ENCODE data around the gene SMIM45.
"Not testable (repeated sequence)": the region's sequence is repeated elsewhere in the genome, so short reads cannot be mapped to it uniquely, and the experiment has no call there.

SMIM45 gene

GRCh38 chr22:41934284-41935014, 17.5 kb upstream of the SMIM45 start:
- DNase-seq (ENCODE audit: low read depth in 3 of 3, low spot score in 1 of 3): no peak

GRCh38 chr22:41935015-41935351, 17.0 kb upstream of the SMIM45 start:
- no peak for DNase-seq (ENCODE audit: low read depth in 3 of 3, low spot score in 1 of 3)

DNA sequence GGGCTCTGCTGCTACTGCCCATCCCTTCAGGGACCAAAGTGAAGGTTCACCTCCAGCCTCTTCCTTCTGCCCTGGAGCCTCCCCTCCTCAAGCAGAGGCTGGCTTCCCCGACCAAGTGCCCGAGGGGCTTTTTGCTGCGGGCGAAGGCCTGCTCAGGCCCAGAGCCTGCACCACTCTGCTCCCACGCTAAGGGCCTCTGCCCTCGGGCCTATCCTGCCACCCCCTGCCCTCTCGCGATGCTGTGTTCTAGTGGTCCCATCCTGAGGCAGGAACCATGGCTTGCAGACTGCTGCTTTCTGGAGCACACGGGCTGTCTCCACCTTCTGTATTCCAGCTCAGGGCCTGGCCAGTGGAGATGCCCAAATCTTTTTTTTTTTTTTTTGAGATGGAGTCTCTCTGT, 16.4 kb upstream of the SMIM45 start:
- no peak for DNase-seq (ENCODE audit: low read depth in 3 of 3, low spot score in 1 of 3)

DNA sequence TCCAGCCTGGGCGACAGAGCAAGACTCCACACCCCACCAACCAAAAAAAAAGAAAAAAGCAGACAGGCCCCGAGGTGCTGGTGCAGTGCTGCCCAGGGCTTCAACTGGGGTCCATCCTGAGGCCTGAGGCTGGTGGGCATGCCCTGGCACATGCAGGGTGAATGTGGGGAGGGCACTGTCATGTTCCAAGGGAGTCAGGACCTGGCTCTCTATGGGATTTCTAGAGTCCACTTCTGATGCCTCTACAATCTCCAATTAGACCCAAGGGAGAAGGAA, 15.1 kb upstream of the SMIM45 start:
- DNase-seq (ENCODE audit: low read depth in 3 of 3, low spot score in 1 of 3): no peak

- peak; percentile 79 to 93 (median 85) for DNase-seq (ENCODE audit: low read depth in 3 of 3, low spot score in 1 of 3)
These were observed 11.7 kb upstream of the SMIM45 start for GRCh38 chr22:41939981-41940831.

GRCh38 chr22:41940832-41941765, 10.9 kb upstream of the SMIM45 start:
- peak; percentile 70 to 81 (median 74) for DNase-seq (ENCODE audit: low read depth in 3 of 3, low spot score in 1 of 3)

- no peak for DNase-seq (ENCODE audit: low read depth in 3 of 3, low spot score in 1 of 3)
These were observed 8.2 kb upstream of the SMIM45 start for GRCh38 chr22:41943661-41944209.

- peak; percentile 57 to 83 (median 62) for DNase-seq (ENCODE audit: low read depth in 3 of 3, low spot score in 1 of 3)
These were observed 5.1 kb upstream of the SMIM45 start, which contains the start of gene CENPM for GRCh38 chr22:41946629-41947423. Gene CENPM, minus strand, starts transcription at chr22:41947152. Its CDS starts 76 bp downstream, at chr22:41947076.

- no peak for DNase-seq (ENCODE audit: low read depth in 3 of 3, low spot score in 1 of 3)
These were observed 4.4 kb upstream of the SMIM45 start for GRCh38 chr22:41947424-41948080.

- DNase-seq (ENCODE audit: low read depth in 3 of 3, low spot score in 1 of 3): no peak
These were observed 3.8 kb upstream of the SMIM45 start for GRCh38 chr22:41948142-41948541.

GRCh38 chr22:41948928-41949296, 3.0 kb upstream of the SMIM45 start:
- not testable (repeated sequence) for DNase-seq (ENCODE audit: low read depth in 3 of 3, low spot score in 1 of 3)

GRCh38 chr22:41949297-41949965, 2.5 kb upstream of the SMIM45 start:
- no peak for DNase-seq (ENCODE audit: low read depth in 3 of 3, low spot score in 1 of 3)

GRCh38 chr22:41952713-41953112, 763 bp downstream of the SMIM45 start:
- DNase-seq (ENCODE audit: low read depth in 3 of 3, low spot score in 1 of 3): no peak

DNA sequence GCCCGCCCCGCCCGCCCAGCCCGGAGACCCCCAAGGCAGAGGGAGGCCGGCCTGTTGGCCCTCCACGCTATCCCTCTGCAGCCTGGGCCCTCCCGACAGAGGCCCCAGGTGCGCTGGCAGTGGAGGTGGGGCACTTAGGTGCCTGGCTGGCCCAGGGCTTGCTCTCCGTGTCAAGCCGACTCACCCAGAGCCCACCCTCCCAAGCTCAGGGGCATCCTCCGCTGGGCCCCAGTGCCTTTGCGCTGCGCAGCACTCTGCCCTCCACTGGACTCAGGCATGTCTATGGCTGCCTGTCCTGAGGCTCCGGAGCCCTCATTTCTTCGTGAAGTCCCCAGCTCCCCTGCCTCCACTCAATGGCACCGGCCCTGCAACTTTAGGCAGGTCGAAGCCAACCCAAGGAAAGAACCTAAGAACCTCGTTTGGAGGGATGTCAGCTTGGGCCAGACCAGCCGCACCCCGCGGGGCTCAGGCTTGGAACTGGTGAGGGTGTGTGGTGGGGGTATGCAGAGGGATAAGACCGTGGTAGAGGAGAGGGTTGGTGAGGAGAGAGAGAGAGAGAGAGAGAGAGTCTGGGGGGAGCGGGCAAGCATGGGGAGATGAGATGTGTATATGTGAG, 6.1 kb downstream of the SMIM45 start:
- DNase-seq (ENCODE audit: low read depth in 3 of 3, low spot score in 1 of 3): no peak

DNA sequence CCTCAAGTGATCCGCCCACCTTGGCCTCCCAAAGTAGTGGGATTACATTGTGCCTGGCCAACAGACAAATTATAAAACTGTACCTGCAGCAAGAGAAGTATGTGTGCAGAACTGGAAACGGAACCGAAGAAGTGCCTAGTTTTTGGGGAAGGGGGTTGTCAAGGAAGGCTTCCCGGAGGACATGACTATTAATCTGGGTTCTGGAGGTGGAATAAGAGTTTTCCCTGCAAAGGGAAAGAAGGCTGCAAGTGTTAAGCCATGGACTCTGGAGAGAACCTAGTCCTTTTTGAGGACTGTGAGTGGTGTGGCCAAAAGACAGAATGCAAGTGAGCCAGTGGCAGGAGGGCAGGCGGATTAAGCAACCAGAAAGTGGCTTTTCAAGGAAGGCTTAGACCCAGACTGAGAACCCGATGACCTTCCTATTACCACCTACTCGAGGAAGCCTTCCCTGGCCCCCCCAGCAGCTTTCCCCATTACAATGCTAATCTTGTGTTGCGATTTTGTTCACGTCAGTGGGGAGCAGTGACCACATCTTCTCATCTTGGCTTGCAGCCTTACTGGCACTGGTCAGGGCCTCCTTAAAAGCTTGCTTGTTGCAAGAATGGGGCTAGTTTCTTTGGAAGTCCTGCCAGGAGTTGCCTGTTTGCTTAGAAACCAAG, 11.6 kb downstream of the SMIM45 start:
- DNase-seq (ENCODE audit: low read depth in 3 of 3, low spot score in 1 of 3): no peak

GRCh38 chr22:41964112-41964491, 12.2 kb downstream of the SMIM45 start:
- no peak for DNase-seq (ENCODE audit: low read depth in 3 of 3, low spot score in 1 of 3)

DNA sequence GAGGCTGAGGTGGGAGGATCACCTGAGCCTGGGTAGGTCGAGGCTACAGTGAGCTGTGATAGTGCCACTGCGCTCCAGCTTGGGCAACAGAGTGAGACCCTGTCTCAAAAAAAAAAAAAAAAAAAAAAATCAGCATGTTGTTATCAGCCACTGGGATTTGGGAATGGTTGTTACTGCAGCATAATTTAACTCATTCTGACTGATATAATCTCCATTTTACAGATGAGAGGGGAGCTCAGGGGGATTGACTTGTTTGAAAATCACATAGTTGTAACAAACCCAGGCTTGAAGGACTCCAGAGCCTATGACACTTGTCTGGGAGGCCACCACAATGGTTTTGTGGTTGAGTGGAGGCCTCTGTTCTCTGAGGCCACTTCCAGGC, 14.3 kb downstream of the SMIM45 start:
- DNase-seq (ENCODE audit: low read depth in 3 of 3, low spot score in 1 of 3): no peak

- DNase-seq (ENCODE audit: low read depth in 3 of 3, low spot score in 1 of 3): peak in 1 of 3 donors; percentile 7
These were observed 14.8 kb downstream of the SMIM45 start for GRCh38 chr22:41966607-41967240.

All from stimulated activated CD4-positive, alpha-beta T cell treated with anti-CD3 and anti-CD28 coated beads, TNF-alpha, amount 100 ng/mL, for 1 hour (primary cell).